GM12878 (cell line): ENCODE measurements around the gene CCDC3. TPM values are rescaled to one million over a fixed set of nuclear protein-coding genes. Genes with fewer than 3 reads are reported as not detected.

Source experiments
- ATAC-seq: fragments of 200-7000 bp; cut with Tn5 transposase; 3 replicates; pipeline ENCODE4 v1.9.1; 2020; ENCODE audit warnings: mild to moderate bottlenecking, moderate library complexity
- BruUV-seq: library from RNA; stranded (reverse); fragments of 400-500 nt; replicated peaks from 2 replicates; lab custom pipeline; 2021; lab: Mats Ljungman, UMichigan
- CTCF ChIA-PET: fragments of 300-600 bp; sonication (Branson Sonifier 250); formaldehyde crosslinking; extraction: SDS; loops from one replicate; lab custom pipeline; 2021; ENCODE audit warnings: inconsistent platforms; lab: Yijun Ruan, JAX
- POLR2A ChIA-PET: fragments of 350-600 bp; formaldehyde crosslinking; extraction: SDS; loops from one replicate; lab custom pipeline; 2021; ENCODE audit warnings: inconsistent platforms; lab: Charles Lee
- RAD21 ChIA-PET: fragments of 300-600 bp; sonication (Branson Sonifier 250); formaldehyde crosslinking; loops from one replicate; lab custom pipeline; 2023; ENCODE audit warnings: antibody characterized with exemption; ENCODE audit not compliant: unreplicated experiment; lab: Charles Lee
- SMC1A ChIA-PET: fragments of 300-600 bp; sonication (Branson Sonifier 250); formaldehyde crosslinking; loops from one replicate; lab custom pipeline; 2023; ENCODE audit not compliant: unreplicated experiment, uncharacterized antibody; lab: Charles Lee
- DNase-seq: peaks from one replicate; pipeline ENCODE4 v3.0.0-alpha.2; 2011; ENCODE audit warnings: low read depth, low spot score
- FAIRE-seq: peaks from 3 replicates; lab custom pipeline; 2011; peaks lifted over from hg19 to GRCh38; lab: Jason Lieb, UNC
- H2AFZ ChIP-seq: 2 replicates; pipeline ENCODE4 v1.6.0; 2011; ENCODE audit warnings: low read depth, low read length, control low read depth; ENCODE audit not compliant: control insufficient read depth
- H3K27ac ChIP-seq: 2 replicates; pipeline ENCODE4 v1.5.1; 2011; ENCODE audit warnings: control low read depth; ENCODE audit not compliant: control insufficient read depth, insufficient read depth
- H3K27me3 ChIP-seq, 2 experiments: replicated peaks in 1 of 2; 2 replicates each; pipeline versions ENCODE4 v1.6.0 to v1.6.1; 2011; ENCODE audit warnings: low read length in 1 of 2; ENCODE audit not compliant: control insufficient read depth in 2 of 2, insufficient read depth in 2 of 2
- H3K36me3 ChIP-seq, 2 experiments: 2 replicates each; pipeline ENCODE4 v1.5.1; 2011; ENCODE audit warnings: low read length in 1 of 2; ENCODE audit not compliant: control insufficient read depth in 2 of 2, insufficient read depth in 2 of 2
- H3K4me1 ChIP-seq: 2 replicates; pipeline ENCODE4 v1.6.1; 2011; ENCODE audit warnings: mild to moderate bottlenecking, low read length, moderate library complexity, mixed read lengths; ENCODE audit not compliant: control insufficient read depth, insufficient read depth
- H3K4me2 ChIP-seq: 2 replicates; pipeline ENCODE4 v1.6.0; 2011; ENCODE audit warnings: control low read depth; ENCODE audit not compliant: control insufficient read depth, insufficient read depth
- H3K4me3 ChIP-seq: fragments of 200-600 bp; sonication (generic); 2 replicates; pipeline ENCODE4 v1.5.1; 2016
- H3K79me2 ChIP-seq: 2 replicates; pipeline ENCODE4 v1.6.0; 2011; ENCODE audit warnings: low read length; ENCODE audit not compliant: control insufficient read depth, insufficient read depth
- H3K9ac ChIP-seq: 2 replicates; pipeline ENCODE4 v1.8.0; 2011; ENCODE audit warnings: low read length, control low read depth, mixed read lengths; ENCODE audit not compliant: control insufficient read depth, insufficient read depth
- H3K9me3 ChIP-seq: replicated peaks from 3 replicates; pipeline ENCODE4 v1.5.1; 2011; ENCODE audit warnings: mild to moderate bottlenecking, low read length; ENCODE audit not compliant: control insufficient read depth, insufficient read depth
- H4K20me1 ChIP-seq: 2 replicates; pipeline ENCODE4 v1.6.0; 2011; ENCODE audit not compliant: control insufficient read depth, insufficient read depth
- CBX5 ChIP-seq: sonication (generic); IDR thresholded peaks from 2 replicates; pipeline ENCODE4 v1.6.1; 2016; ENCODE audit warnings: low read depth, moderate library complexity, mild to moderate bottlenecking, inconsistent platforms
- MEF2A ChIP-seq: IDR thresholded peaks from 2 replicates; pipeline ENCODE4 v1.6.1; 2011; ENCODE audit warnings: low read depth, mild to moderate bottlenecking, low read length, moderate library complexity; ENCODE audit not compliant: insufficient read depth
- RELB ChIP-seq: fragments of 450-650 bp; IDR thresholded peaks from 2 replicates; pipeline ENCODE4 v1.6.1; 2017; ENCODE audit warnings: low read depth, mild to moderate bottlenecking, moderate library complexity
- ZBTB33 ChIP-seq: fragments of 450-650 bp; IDR thresholded peaks from 2 replicates; pipeline ENCODE4 v1.6.1; 2017; ENCODE audit warnings: mild to moderate bottlenecking
- WGBS: methylation state at CpG from one replicate; pipeline ENCODE4 v1.1.6; 2016; ENCODE audit warnings: low lambda C conversion rate; ENCODE audit not compliant: insufficient replicate concordance, insufficient coverage; ENCODE audit errors: missing lambda C conversion rate; 5-methylcytosine and 5-hydroxymethylcytosine counted together
- in situ Hi-C: fragments of 300-500 bp; cut with MboI; formaldehyde crosslinking; loops from 9 replicates; pipeline ENCODE4 v1.14.3; 2018; ENCODE audit warnings: mixed read lengths
- intact Hi-C: fragments of 100-400 bp; cut with micrococcal nuclease; formaldehyde crosslinking; loops from one replicate; pipeline ENCODE4 v1.14.2; 2022; ENCODE audit not compliant: unreplicated experiment
- polyA plus RNA-seq, 11 experiments: library from polyadenylated mRNA; depleted of rRNA in 4 of 11; unstranded in 6 of 11; stranded (reverse) in 5 of 11; fragments of >200 nt; fragmentation: Nextera tagmentation in 4 of 11; fragmentation: Illumina TruSeq in 1 of 11; extraction: Ambion mirVana in 4 of 11; extraction: Trizol in 1 of 11; gene quantifications; 1 replicate in 1 of 11; 2 replicates in 10 of 11; pipeline versions ENCODE4 v1.2.1 to v1.2.3, GENCODE V29; 2011 to 2016; ENCODE audit warnings: inconsistent platforms in 2 of 11, missing spikeins in 2 of 11, low read depth in 1 of 11
- total RNA-seq, 4 experiments: library from RNA; depleted of rRNA in 3 of 4; stranded (reverse); fragments of >200 nt in 3 of 4; fragmentation: Illumina TruSeq in 1 of 4; extraction: Trizol in 1 of 4; gene quantifications; 2 replicates each; pipeline versions ENCODE4 v1.2.1 to v1.2.3, GENCODE V29; 2013 to 2021

The CCDC3 gene
- total and polyA plus RNA-seq, 10 of the 15 experiments (the other 5 are each of a cell fraction or from before 2014, with no cell fraction given) = 0.08 TPM; not detected in 9

DNA sequence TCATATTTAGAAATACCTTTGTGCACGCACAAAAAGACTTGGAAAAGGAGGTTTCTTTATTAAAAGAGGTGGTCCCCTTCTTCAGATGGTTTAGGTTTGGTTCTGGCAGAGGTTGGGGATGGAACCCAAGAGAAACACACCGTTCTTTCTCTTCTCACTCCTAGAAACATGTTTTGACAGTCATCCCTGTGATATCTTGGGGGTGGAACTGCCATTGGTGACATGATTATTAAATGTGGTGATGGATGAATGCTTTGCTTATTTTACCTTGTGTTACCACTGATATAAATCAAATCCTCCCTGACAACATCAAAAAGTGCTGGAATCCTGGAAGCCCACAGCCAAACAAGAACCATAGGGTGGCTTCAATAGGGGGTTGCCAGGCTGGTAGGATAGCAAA is 146.5 kb downstream of the CCDC3 start:
- POLR2A ChIA-PET = no interaction called here
- Histone ChIP-seq H3K79me2 (no peaks in the 10 kb centered on the region), H4K20me1 (no peaks in the 10 kb centered on the region), H3K36me3 (no peaks in the 10 kb centered on the region), H3K9me3 (no peaks in the 10 kb centered on the region), H3K4me3 (no peak overlapping the region), H3K4me2 (no peak overlapping the region), H3K9ac (no peak overlapping the region), H3K27me3 (no peaks in the 10 kb centered on the region), H3K4me1 (no peaks in the 10 kb centered on the region), H2AFZ (no peak overlapping the region), H3K27ac (no peak overlapping the region)
- ATAC-seq = no peak
- no peak for DNase-seq
- no peak for TF ChIP-seq RELB
- no peak for TF ChIP-seq ZBTB33
- BruUV-seq = no TSS peak
- CTCF ChIA-PET = interaction anchor here (0.6 kb wide), 1 partner anchor 219 kb away, joined by 3 read pairs; no protein-coding TSS in a partner anchor
- RAD21 ChIA-PET = no interaction called here
- SMC1A ChIA-PET = no interaction called here
- 0% methylated on average over 2 of the region's 2 CpGs for WGBS
- intact Hi-C loops (no loop called here), in situ Hi-C loops (no loop called here)
- no peak for FAIRE-seq

DNA sequence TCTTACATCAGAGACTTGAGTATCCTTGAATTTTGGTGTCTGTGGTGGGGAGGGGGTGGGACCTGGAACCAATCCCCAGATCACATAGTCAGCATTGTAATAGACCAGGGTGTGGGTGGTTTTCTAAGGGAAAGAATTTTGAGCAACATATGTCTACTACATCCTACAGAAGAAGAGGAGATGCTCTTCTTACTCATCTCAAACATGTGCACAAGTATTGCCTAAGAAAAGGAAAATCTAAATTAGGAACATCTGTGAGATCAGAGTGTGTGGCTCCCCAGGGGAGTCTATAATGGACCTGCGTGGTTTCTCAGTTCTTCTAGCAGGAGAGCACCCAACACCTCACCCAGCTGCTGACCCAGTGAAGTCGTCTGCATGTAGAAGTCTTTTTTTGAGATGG is 148.8 kb downstream of the CCDC3 start:
- intact Hi-C loops = no loop called here
- no peak for ATAC-seq
- Histone ChIP-seq H3K9me3 (no peaks in the 10 kb centered on the region), H4K20me1 (no peaks in the 10 kb centered on the region), H3K79me2 (no peaks in the 10 kb centered on the region), H3K4me3 (no peak overlapping the region), H3K4me2 (no peak overlapping the region), H3K36me3 (no peaks in the 10 kb centered on the region), H3K27ac (no peak overlapping the region), H3K9ac (no peak overlapping the region), H3K27me3 (no peaks in the 10 kb centered on the region), H2AFZ (no peak overlapping the region), H3K4me1 (no peaks in the 10 kb centered on the region)
- in situ Hi-C loops = no loop called here
- ChIA-PET RAD21 (no interaction called here), POLR2A (no interaction called here), CTCF (no interaction called here), SMC1A (no interaction called here)
- DNase-seq = no peak
- 0% methylated on average over 2 of the region's 2 CpGs for WGBS
- BruUV-seq = no TSS peak
- no peak for FAIRE-seq
- TF ChIP-seq MEF2A = 0 out of 2 replicates have a peak, but pooled peaks have one; percentile 10
- TF ChIP-seq CBX5 = no peak
